ENCODE data around the gene KAT6B.

Gene KAT6B

DNA sequence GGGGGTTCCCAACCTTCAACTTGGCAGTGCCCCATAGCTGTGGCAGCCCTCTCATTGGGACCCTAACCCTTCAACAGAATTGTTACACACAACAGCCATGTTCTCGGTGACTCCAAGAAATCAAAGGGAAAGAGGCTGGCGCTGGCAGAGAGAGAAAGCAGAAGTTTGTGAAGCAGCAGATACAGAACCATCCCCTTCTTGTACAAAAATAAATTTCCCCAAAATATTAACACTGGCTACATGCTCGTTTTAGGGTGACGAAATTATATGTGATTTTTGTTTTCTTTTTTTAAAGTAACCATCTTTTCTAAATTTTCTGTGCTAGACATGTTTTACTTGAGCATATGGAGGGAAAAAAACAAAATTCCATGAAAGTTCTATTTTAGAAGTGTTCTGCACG lies 239.9 kb downstream of the KAT6B start:
- DNase-seq (ENCODE audit: low read depth in 2 of 2) = no peak

- DNase-seq (ENCODE audit: low read depth in 2 of 2) = no peak
Measured at GRCh38 chr10:75067272-75067671, 240.9 kb downstream of the KAT6B start.

DNA sequence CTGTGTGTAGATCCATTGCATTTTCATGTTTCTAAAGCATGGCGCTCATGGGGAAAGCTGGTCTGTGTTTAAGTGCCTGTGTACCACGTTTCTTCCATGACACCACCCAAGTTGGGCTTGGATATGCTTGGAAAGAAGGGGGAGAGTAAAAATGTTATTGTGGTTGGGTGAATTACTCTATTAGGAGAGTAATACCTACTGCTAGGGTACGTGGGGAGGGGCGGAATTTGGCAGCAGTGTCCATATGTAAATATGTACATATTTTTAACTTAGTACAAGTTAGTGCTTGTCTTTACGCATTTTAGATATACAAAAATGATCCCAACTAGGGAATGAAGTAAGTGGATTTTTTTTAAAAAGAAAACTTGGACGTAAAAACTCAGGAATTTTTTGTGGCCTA lies 242.1 kb downstream of the KAT6B start:
- no peak for DNase-seq (ENCODE audit: low read depth in 2 of 2)

DNA sequence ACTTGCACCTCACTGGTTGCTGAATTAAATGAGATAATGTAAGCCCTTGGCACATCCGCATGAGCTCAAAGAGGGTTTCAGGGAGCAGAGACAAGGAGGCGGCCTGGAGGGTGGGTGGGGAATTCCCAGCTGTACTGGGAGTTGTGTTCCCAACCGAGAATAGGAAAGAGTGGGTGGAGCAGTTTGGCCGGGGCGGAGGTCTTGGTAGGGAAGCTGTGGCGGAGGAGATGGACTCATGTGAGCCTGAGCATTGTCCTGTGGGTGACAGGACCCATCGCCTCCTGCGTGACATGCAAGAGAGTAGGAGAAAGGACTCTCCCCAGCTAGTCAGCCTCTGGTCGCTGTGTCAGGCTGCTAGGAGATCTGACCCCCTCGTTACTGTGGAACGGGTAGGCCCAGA lies 244.1 kb downstream of the KAT6B start:
- DNase-seq (ENCODE audit: low read depth in 2 of 2) = no peak

DNA sequence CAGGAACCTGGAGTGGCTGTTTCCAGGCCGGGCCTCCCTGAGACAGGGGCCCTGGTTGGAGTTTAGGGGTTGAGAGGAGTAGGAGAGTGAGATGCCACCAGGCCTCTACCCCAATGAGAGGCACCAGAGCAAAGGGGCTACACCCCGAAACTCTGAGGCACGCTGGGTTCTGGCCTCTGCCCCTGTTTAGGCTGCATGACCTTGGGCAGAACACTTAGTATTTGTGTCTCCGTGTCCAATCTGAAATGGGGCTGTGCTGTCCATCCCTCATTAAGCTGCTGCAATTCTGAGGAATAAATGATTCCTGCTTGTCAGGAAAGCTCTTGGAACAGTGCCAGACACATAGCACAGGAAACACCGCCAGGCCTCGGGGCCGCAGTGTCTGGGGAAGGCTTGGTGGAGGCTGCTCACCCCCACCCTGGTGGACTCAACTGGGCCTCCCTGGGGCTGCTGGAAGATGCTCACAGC lies 244.6 kb downstream of the KAT6B start:
- no peak for DNase-seq (ENCODE audit: low read depth in 2 of 2)

DNA sequence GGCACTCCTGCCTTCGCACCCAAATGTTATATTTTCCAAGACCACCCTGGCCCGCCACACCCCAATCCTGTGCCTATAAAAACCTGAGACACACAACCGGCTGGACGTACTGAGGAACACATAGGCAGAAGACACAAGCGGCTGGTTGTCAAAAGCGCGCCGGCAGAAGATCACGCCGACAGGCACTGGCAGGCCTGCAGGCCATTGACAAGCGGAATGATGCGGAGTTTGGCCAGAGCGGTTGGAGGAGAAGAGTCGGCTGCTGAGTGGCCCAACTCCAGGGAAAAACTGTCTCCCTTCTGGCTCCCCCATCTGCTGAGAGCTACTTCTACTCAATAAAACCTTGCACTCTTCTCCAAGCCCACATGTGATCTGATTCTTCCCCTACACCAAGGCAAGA lies 245.4 kb downstream of the KAT6B start:
- DNase-seq (ENCODE audit: low read depth in 2 of 2) = no peak

DNA sequence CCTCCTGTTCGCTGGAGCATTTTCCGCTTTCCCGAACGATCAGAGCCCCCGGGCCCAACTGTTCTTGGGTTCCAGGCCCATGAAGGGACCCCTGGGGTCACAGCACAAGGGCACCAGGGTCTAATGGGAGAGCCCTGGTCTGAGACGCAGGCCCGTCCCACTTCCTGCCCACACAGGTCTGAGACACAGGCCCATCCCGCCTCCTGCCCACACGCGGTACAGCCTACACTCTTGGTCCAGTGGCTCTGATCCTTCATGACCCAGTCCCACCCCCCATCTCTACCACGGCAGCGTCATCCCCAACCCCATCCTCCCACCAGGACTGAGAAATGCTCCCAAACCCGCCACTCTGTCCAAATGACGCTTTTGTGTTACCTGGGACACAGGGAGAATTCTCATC lies 246.3 kb downstream of the KAT6B start:
- no peak for DNase-seq (ENCODE audit: low read depth in 2 of 2)

DNA sequence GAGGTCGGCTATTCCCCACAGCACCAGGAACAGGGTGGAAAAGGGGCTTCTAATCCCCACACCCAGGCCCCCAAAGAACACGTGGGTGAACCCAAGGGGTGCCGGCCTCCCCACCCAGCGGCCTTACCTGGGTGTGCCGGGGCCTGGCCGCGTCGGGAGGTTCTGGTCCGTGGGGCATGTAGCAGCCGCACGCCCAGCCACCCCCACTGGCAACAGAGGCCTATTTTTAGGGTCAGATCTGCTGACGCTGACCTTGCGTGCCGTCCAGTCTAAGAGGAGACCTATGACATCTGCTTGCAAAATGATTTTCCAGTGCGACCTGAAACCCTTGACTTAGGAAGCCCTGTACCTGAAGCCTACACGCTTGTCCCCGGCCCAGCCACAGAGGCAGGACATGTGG lies 247.0 kb downstream of the KAT6B start:
- DNase-seq (ENCODE audit: low read depth in 2 of 2) = no peak

GRCh38 chr10:75074711-75075445 lies 248.5 kb downstream of the KAT6B start:
- no peak for DNase-seq (ENCODE audit: low read depth in 2 of 2)

GRCh38 chr10:75076348-75076747 lies 249.9 kb downstream of the KAT6B start:
- DNase-seq (ENCODE audit: low read depth in 2 of 2) = no peak

GRCh38 chr10:75079436-75080083 lies 253.2 kb downstream of the KAT6B start:
- no peak for DNase-seq (ENCODE audit: low read depth in 2 of 2)

DNA sequence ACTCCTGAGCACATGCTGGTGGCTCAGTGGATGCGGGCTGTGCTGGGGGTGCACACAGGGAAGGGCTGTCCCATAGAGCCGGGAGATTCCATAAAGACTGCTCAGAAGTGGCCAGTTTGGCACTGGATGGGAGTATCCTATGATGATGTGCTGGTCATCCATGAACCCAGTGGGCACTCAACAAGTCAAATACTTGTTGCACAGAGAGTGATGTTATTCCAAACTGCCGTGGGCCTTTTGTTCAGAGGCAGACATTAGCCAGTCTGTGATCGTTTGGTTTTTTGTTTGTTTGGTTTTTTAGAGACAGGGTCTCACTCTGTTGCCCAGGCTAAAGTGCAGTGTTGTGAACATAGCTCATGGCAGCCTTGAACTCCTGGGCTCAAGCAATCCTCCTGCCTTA lies 254.2 kb downstream of the KAT6B start:
- no peak for DNase-seq (ENCODE audit: low read depth in 2 of 2)

DNA sequence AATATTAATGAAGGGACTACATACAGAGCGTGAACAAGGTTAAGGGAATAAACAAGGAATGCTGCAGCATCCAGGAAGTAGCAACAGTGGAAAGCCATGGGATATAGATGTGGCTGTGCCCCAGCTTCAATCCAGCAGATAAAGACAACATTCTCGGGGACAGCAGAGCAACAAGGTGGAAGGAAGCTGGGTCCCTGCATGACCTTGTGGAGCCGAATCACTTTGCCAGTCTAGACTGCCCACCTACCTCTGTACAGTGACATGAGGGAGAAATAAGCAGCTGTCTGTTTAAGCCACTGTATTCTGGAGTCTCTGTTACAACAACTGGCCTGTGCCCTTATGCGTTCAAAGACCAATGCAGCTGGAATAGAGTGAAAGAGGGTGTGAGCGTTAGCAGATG lies 255.0 kb downstream of the KAT6B start:
- DNase-seq (ENCODE audit: low read depth in 2 of 2) = no peak

Measured in stimulated activated CD4-positive, alpha-beta T cell treated with anti-CD3 and anti-CD28 coated beads, Interleukin-15, amount 100 ng/mL, for 48 hours (primary cell).